ENCODE results near the gene SSBP3. TPM values are rescaled to one million over a fixed set of nuclear protein-coding genes. Genes with fewer than 3 reads are reported as not detected.
A peak's percentile ranks its signal among the peaks of the same experiment; 100 is the strongest.

SSBP3 gene
- total RNA-seq, 1 donor, result 14.5 TPM

DNA sequence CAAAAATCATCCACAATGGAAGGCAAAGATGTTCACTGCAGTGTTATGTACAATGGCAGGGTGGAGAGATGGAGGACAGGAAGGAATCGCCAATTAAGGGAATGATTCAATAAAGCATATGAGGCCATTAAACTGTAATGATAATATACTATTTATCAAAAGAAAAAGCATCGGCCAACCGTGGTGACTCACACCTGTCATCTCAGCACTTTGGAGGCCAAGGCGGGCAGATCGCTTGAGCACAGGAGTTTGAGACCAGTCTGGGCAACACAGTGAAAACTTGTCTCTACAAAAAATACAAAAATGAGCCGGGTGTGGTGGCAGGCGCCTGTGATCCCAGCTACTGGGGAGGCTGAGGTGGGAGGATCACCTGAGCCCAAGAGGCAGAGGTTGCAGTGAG lies 89.1 kb downstream of the SSBP3 start:
- no peaks in the 10 kb centered on the region for H3K27me3 ChIP-seq (ENCODE audit: insufficient read depth, low read length)
- TF ChIP-seq, protein P1, sequence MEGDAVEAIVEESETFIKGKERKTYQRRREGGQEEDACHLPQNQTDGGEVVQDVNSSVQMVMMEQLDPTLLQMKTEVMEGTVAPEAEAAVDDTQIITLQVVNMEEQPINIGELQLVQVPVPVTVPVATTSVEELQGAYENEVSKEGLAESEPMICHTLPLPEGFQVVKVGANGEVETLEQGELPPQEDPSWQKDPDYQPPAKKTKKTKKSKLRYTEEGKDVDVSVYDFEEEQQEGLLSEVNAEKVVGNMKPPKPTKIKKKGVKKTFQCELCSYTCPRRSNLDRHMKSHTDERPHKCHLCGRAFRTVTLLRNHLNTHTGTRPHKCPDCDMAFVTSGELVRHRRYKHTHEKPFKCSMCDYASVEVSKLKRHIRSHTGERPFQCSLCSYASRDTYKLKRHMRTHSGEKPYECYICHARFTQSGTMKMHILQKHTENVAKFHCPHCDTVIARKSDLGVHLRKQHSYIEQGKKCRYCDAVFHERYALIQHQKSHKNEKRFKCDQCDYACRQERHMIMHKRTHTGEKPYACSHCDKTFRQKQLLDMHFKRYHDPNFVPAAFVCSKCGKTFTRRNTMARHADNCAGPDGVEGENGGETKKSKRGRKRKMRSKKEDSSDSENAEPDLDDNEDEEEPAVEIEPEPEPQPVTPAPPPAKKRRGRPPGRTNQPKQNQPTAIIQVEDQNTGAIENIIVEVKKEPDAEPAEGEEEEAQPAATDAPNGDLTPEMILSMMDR (IDR thresholded peaks at IDR 0.05; ENCODE audit: extremely low read depth, low read depth, low read length), result no peak
- no peak overlapping the region for H2AFZ ChIP-seq (ENCODE audit: low read length)
- H3K4me2 ChIP-seq (ENCODE audit: insufficient read depth, low read length), result no peak overlapping the region
- H3K79me2 ChIP-seq (ENCODE audit: insufficient read depth, low read length), result peaks cover 18% of the 10 kb centered on the region
- H3K4me1 ChIP-seq (ENCODE audit: insufficient read depth, low read length), result peaks cover 7% of the 10 kb centered on the region
- H4K20me1 ChIP-seq (ENCODE audit: insufficient read depth, low read length), result peaks cover 24% of the 10 kb centered on the region
- H3K9me3 ChIP-seq (ENCODE audit: low read depth, low read length), result no peaks in the 10 kb centered on the region
- peaks cover 3% of the 10 kb centered on the region for H3K36me3 ChIP-seq (ENCODE audit: insufficient read depth, low read length)
- no peak overlapping the region for H3K27ac ChIP-seq (ENCODE audit: low read depth, low read length)
- no peak for DNase-seq (ENCODE audit: insufficient read length, low spot score, missing footprints)
- H3K4me3 ChIP-seq (ENCODE audit: insufficient read depth, low read length), result no peak overlapping the region

DNA sequence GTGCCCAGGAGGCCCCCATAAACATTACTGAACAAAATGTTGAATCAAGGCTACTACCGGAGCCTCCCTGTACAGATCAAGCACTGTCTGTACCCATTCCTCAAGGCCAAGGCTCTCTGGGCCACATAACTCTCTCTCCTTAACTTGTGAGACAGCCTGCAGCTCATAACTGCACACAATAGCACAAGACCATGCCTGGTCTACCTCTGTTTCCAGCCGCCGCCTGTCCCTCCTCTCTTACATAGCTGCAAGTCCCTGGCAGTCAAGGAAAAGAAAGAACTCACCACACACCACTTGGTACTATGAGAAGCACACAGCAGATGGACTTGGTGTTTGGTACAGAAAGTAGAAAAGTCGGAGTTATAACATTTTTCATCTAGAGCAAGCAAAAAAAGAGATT lies 91.1 kb downstream of the SSBP3 start:
- TF ChIP-seq, protein P1 (IDR thresholded peaks at IDR 0.05; ENCODE audit: extremely low read depth, low read depth, low read length), result no peak
- Histone ChIP-seq H3K27ac (ENCODE audit: low read depth, low read length) (no peak overlapping the region), H3K79me2 (ENCODE audit: insufficient read depth, low read length) (peaks cover 16% of the 10 kb centered on the region), H3K4me2 (ENCODE audit: insufficient read depth, low read length) (no peak overlapping the region), H3K4me3 (ENCODE audit: insufficient read depth, low read length) (no peak overlapping the region), H3K4me1 (ENCODE audit: insufficient read depth, low read length) (peaks cover 17% of the 10 kb centered on the region), H4K20me1 (ENCODE audit: insufficient read depth, low read length) (peaks cover 24% of the 10 kb centered on the region), H2AFZ (ENCODE audit: low read length) (no peak overlapping the region), H3K9me3 (ENCODE audit: low read depth, low read length) (no peaks in the 10 kb centered on the region), H3K27me3 (ENCODE audit: insufficient read depth, low read length) (no peaks in the 10 kb centered on the region), H3K36me3 (ENCODE audit: insufficient read depth, low read length) (peaks cover 3% of the 10 kb centered on the region)
- DNase-seq (ENCODE audit: insufficient read length, low spot score, missing footprints), result no peak

DNA sequence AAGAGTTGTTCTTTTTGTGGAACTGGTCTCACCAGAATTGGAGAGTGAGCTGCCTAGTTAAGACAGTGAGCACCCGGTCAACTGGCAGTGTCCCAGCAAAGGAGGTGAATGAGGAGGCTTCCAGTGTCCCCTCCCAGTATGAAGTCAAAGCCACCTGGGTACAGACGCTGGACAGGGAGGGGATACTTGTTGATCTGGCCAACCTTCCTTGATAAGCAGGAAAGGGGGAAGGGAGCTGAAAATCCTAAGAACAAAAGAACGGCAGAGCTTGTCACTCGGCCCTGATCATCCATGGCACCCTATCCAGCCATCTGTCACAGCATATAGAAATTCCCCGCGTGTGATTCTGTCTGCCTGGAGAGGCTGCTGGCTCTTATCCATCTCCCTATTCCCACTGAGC lies 91.5 kb downstream of the SSBP3 start:
- Histone ChIP-seq H3K4me1 (ENCODE audit: insufficient read depth, low read length) (peaks cover 17% of the 10 kb centered on the region), H4K20me1 (ENCODE audit: insufficient read depth, low read length) (peaks cover 21% of the 10 kb centered on the region), H3K4me2 (ENCODE audit: insufficient read depth, low read length) (no peak overlapping the region), H3K36me3 (ENCODE audit: insufficient read depth, low read length) (peaks cover under 1% of the 10 kb centered on the region), H3K4me3 (ENCODE audit: insufficient read depth, low read length) (no peak overlapping the region), H3K27me3 (ENCODE audit: insufficient read depth, low read length) (no peaks in the 10 kb centered on the region), H2AFZ (ENCODE audit: low read length) (no peak overlapping the region), H3K27ac (ENCODE audit: low read depth, low read length) (no peak overlapping the region), H3K79me2 (ENCODE audit: insufficient read depth, low read length) (peaks cover 13% of the 10 kb centered on the region), H3K9me3 (ENCODE audit: low read depth, low read length) (no peaks in the 10 kb centered on the region)
- no peak for DNase-seq (ENCODE audit: insufficient read length, low spot score, missing footprints)
- TF ChIP-seq, protein P1 (IDR thresholded peaks at IDR 0.05; ENCODE audit: extremely low read depth, low read depth, low read length), result no peak

DNA sequence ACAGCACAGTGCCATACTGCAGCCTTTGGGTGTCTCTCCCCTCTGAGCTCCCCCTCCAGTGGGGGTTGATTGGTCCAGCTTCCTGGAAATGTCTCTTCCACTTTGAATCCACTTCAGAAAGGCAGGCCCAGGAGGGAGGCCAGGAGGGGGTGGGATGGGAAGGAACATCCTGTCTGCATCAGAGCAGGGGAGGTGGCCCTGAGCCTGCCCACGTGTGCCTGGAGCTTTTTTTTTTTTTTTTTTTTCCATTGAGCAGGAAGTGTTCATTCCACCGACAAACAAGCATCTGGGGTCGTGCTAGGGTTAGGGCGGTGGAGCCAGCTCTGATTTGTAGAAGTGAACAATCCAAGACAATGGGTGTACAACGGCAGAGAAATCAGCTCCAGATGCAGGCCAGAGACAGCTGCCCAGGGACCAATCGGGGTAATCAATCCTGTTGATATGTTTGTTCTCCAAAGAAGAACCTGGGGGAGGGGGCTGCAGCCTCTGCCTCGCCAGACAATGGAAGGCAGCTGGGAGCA lies 93.3 kb downstream of the SSBP3 start:
- Histone ChIP-seq H4K20me1 (ENCODE audit: insufficient read depth, low read length) (peaks cover 18% of the 10 kb centered on the region), H3K9me3 (ENCODE audit: low read depth, low read length) (no peaks in the 10 kb centered on the region), H3K27ac (ENCODE audit: low read depth, low read length) (peak overlapping the region; percentile 33), H3K4me2 (ENCODE audit: insufficient read depth, low read length) (no peak overlapping the region), H2AFZ (ENCODE audit: low read length) (no peak overlapping the region), H3K79me2 (ENCODE audit: insufficient read depth, low read length) (peaks cover 19% of the 10 kb centered on the region), H3K4me3 (ENCODE audit: insufficient read depth, low read length) (no peak overlapping the region), H3K4me1 (ENCODE audit: insufficient read depth, low read length) (peaks cover 17% of the 10 kb centered on the region), H3K36me3 (ENCODE audit: insufficient read depth, low read length) (no peaks in the 10 kb centered on the region), H3K27me3 (ENCODE audit: insufficient read depth, low read length) (no peaks in the 10 kb centered on the region)
- no peak for DNase-seq (ENCODE audit: insufficient read length, low spot score, missing footprints)
- TF ChIP-seq, protein P1 (IDR thresholded peaks at IDR 0.05; ENCODE audit: extremely low read depth, low read depth, low read length), result no peak

Data from osteoblast (primary cell).